Muscle of arm (tissue), 12 donors: ENCODE results near the gene MICU2. TPM values are rescaled to one million over a fixed set of nuclear protein-coding genes. Genes with fewer than 3 reads are reported as not detected.
A peak's percentile ranks its signal among the peaks of the same experiment; 100 is the strongest.

ENCODE experiments used
- DNase-seq: peaks from one replicate; pipeline ENCODE4 v3.0.0-alpha.2; 2013
- polyA plus RNA-seq, 12 donors: library from polyadenylated mRNA; unstranded; fragments of 120-200 nt; gene quantifications; one replicate each; pipeline ENCODE4 v1.2.1, GENCODE V29; 2013; ENCODE audit not compliant: insufficient read length in 12 of 12

The MICU2 gene
- polyA plus RNA-seq, 12 donors: 54.4 to 88.3 (median 68.9) TPM; not detected in 1

DNA sequence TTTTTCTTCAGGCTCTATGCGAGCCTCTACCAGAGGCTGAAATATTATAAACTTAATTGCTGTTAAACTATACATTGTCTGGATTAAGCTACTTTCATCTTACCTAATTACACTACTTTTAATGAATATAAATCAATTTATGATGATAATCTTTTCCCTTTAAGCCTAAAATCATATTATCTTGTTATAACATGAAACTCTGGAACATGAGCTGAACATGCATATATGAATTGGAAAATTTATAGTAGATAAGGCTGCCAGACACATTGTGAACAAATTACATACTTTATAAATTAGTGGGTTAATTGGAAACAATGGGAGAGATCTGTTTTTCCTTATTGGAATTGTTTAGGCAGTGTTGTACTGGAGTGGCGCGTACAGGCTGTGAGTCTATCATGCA is 99.6 kb downstream of the MICU2 start:
- no peak for DNase-seq

DNA sequence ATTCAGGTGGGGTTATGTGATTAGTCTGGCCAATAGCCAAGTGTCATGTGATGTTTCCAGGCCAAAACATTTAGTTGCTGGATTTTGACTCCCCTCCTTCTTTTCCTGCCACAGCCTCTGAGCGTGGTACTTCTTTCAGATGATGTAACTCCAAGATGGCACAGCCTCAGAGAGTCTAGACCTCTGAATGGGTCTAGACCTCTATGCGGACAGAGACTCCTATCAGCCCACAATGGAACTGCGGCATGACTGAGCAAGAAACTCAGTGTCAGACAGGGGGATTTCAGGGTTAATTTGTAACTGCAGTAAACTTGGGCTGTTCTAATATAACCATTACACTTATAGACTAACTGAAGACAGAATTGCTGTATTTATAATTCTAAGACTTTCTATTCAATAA is 102.3 kb downstream of the MICU2 start:
- DNase-seq: no peak

DNA sequence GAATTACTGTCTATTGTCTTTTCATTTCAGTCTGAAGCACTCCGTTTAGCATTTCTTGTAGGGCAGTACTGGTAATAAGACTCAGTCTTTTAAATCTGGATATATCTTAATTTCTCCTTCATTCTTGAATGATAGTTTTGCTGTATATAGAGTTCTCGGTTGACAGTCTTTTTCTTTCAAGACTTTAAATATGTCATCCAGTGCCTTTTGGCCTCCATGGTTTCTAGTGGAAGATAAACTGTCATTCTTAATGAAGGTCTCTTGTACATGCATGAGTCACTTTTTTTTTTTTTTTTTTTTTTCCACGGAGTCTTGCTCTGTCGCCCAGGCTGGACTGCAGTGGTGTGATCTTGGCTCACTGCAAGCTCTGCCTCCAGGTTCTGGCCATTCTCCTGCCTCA is 117.6 kb downstream of the MICU2 start:
- DNase-seq: no peak

DNA sequence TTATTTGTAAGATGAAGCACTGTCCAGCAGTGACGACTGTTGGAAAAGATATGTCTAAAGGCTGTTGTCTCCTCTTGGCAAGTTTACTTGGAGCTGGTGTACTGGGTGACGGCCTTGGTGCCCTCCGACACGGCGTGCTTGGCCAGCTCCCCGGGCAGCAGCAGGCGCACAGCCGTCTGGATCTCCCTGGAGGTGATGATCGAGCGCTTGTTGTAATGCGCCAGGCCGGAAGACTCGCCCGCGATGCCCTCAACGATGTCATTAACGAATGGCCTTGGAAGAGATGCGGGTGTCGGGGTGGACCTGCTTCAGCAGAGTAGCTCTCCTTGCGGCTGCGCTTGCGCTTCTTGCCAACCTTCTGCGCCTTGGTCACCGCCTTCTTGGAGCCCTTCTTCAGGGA is 120.2 kb downstream of the MICU2 start:
- DNase-seq: no peak

DNA sequence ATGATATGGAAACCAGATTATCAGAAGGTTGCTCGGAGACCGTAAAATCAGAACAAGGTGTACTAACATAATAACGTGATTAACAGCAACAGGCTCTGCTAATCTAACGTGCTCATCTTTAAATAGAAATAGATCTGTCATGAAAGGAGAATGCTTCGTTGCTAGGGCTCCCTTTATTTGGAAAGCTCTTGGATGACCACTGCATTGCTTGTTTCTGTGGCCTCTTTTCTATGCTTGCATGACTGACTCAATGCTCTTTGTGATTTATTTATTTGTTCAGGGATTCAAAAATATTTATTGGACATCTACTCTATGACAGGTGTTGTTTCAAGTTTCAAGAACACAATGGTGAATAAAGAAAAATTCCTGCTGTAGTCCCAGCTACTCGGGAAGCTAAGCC is 122.6 kb downstream of the MICU2 start:
- no peak for DNase-seq

DNA sequence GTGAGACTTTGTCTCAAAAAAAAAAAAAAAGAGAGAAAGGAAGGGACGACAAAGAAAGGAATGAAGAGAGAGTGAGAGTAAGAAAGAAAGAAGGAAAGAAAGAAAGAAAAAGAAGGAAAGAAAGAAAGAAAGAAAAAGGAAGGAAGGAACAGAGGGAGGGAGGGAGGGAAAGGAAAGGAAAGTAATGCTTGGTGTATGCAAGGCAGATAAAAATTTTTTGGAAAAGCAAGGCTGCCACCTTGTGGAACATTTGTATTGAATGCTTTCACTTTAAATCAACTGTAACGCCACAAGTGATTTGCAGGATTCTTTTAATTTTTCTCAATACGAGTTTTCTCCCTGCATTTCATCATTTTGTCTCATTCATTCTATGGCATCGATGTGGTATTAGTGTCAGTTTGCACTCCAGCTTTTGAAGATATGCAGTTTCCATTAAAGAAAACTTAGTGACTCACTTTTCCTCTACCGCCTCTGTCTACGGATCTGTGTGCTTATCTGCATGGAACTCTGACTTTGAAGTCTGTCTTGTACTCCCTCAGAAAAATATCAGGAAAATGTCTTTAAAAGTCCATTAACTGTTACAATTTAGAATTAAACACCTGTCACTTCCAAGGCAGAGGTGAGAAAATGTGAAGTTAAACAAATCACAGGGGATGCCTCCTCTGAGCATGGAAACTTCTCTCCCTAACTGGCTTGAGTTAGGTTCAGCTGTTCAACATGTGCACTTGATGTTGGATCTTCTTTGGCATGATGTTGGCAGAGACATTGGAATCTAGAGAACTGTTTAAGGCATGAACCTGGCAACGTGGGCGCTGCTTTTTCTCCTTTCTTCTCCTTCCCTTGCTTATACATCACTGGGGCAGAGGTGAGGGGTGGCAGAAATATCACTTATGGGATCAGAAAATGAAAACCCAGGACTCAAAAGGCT is 124.8 kb downstream of the MICU2 start:
- DNase-seq: peak; percentile 79

DNA sequence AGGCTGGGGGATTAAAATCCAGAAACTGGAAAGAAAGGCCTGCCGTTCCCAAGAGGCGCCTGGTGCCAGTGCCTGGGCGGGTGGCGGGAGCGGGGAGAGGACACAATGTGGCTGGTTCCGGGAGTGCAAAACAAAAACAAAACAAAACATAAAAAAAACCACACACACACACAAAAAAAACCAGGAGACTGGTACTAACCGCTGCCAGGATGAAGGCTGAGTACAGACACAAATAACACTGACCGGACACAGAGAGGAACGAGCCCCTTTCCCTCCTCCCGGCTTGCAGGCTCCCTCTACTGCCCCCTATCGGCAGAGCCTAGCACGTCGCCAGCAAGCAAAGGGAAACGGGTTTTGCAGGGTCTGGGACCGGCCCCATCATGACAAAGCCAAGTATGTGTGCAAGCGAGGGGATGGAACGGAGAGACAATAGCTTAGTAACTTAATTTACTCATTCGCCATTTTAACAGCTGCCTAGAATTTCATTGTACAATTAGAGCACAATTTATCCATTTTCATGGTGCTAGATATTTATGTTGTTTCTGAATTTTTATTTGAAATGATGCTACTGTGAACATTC is 127.0 kb downstream of the MICU2 start:
- DNase-seq: peak; percentile 81

DNA sequence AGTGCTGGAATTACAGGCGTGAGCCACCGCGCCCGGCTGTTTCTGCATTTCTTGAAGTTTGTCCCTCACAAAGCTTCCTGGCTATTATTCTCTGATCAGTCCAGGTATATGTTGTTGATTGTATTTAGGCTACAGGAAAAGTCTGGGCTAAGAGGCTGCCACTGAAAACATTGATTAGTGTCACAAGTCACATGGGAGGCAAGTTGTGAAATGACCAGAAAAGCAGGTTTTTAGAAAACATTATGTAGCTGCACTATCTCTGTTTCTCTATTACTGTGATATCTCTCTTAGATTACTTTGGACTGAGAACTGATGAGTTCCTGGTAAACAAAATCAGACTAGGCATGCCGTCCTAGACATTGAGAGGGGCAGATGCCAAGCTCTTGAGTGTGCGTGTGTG is 128.9 kb downstream of the MICU2 start:
- no peak for DNase-seq

DNA sequence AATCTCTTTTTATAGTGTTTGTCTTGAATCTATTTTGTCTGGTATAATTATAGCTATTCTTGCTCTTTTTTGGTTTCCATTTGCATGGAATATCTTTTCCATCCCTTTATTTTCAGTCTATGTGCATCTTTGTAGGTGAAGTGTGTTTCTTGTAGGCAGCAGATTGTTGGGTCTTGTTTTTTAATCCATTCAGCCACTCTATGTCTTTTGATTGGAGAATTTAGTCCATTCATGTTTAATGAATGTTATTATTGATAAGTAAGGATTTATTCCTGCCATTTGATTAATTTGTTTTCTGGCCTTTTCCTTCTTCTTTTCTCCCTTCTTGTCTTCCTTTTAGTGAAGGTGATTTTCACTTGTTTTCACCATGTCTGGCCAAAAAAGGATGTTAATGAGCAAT is 133.2 kb downstream of the MICU2 start:
- DNase-seq: no peak

DNA sequence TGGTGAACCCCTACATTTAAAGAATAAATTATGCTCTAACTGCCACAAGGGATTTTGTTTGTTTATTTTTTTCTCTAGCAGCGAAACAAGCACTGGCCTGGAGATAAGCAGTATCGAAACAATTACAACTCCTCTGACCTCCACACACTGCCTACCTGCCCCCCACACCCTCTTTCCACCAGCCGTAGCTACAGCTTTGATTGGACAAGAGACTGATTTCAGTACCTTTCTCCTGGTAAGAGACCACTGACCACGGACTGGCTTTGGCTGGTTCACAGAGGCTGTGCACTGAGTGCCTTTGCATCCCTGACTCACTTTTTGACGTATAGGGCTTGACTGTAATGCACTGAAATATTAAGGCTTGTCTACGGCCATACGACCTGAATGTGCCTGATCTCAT is 137.4 kb downstream of the MICU2 start:
- DNase-seq: no peak

DNA sequence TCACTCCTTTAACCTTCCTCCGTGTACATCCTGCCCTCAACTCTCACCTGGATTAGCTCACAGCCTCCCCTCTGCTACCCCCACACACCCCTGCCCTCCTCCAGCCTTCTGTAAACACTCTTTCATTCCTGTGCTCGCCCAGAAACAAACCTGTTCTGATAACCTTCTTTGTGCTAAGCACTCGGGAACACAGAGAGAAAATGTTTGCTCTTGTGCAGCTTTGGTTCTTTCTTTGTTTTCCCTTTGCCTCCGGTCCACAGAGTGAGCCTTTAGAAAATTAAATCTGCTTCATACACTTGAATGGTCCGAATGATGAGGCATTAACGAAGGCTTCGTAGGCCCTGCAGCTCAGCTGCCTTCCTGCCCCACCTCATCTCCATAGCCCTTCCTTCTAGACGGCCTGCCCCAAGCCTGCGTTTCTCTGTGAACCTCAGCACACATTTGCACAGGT is 138.2 kb downstream of the MICU2 start:
- no peak for DNase-seq

DNA sequence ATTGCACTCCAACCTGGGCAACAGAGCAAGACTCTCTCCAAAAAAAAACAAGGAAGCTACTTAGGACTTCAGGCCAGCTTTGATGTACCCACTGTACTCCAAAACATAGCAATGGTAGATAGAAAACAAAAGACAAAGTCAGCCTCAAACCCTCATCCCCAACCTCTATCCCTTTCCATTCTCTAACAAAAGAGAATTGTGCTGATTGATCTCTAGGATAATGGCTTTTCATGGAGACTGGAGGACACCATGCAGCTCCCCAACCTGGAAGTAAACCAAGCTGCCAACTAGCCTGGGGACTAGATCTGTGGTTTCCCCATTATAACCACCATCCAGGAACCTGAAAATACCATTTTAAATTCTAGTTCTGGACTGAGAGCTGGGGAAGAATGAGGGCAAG is 140.5 kb downstream of the MICU2 start:
- DNase-seq: no peak

DNA sequence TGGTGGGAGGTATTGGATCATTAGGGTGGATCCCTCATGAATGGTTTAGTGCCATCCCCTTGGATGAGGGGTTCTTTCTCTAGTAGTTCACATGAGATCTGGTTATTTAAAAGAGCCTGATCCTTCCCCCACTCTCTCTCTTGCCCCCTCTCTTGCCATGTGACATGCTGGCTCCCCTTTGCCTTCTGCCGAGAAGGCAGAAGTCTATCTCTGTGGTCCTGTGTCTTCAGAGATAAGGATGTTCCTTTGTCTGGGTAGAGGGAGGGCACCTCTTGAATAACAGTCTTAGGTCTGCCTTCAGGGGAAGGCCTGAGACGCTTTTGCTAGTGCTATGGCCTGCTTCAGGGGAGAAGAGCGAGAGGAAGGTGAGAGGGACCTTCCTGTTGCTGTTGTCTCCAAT is 142.8 kb downstream of the MICU2 start:
- no peak for DNase-seq

DNA sequence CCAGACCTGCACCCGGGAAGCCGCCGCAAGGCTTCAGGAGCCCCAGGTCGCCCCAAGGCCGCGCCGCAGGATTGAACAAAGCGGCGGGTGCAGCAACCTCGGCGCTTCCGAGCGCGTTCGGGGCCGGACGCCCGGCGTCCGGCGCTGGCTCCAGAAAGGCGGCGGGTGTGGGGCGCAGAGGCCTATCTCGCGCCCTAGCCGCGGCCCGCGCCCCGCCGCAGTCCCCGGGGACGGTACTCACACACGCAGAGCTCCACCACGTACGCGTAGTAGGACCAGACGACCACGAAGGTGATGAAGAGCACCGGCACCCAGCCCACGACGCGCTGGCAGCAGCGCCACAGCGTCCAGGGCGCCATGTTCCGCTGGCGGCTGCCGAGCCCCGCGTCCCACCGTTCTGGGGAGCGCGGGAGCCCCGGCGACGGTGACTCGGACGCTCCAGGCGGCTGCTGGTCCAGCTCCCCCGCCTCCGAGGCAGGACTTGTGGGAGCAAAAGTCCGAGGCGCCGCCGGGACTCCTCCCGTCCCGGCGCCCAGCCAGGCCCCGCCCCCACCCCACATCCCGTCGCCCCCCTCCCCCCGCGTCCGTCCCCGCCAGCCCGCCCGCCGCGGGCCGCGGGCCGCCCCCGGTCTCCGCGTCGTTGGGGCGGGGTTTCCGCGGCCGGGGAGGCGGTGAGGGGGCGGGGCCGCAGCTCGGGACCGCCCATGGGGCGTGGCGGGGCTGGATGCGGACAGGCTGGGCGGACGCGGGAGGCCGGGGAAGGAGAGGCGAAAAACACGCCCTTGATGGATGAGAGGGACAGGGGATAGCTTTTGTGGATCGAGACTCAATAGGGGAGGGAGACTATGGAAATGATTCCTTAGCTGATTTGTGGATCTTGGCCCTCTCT is 144.9 kb downstream of the MICU2 start, which contains the start of gene ZDHHC20:
Gene ZDHHC20, minus strand, starts transcription at position 491 of the 889 bp plus-strand sequence. Its CDS starts 132 bp downstream, at position 359.
- peak; percentile 86 for DNase-seq

DNA sequence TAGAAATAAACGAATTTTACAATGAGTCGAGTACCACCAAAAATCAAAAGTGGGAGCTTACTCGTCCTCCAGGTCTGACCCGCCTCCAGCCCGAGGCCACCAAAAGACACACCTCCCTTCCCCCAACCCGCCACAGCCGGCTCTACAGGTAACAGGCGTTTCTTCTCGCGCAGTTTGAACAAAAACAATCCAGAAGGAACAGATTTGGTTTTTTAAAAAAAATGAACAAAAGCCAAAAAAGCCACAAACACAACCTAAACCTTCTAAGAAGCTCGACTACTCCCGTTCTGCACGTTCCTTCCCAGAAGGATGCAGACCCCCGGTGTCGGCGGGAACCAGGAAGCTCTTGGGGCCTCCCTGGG is 145.5 kb downstream of the MICU2 start:
- DNase-seq: peak; percentile 18

DNA sequence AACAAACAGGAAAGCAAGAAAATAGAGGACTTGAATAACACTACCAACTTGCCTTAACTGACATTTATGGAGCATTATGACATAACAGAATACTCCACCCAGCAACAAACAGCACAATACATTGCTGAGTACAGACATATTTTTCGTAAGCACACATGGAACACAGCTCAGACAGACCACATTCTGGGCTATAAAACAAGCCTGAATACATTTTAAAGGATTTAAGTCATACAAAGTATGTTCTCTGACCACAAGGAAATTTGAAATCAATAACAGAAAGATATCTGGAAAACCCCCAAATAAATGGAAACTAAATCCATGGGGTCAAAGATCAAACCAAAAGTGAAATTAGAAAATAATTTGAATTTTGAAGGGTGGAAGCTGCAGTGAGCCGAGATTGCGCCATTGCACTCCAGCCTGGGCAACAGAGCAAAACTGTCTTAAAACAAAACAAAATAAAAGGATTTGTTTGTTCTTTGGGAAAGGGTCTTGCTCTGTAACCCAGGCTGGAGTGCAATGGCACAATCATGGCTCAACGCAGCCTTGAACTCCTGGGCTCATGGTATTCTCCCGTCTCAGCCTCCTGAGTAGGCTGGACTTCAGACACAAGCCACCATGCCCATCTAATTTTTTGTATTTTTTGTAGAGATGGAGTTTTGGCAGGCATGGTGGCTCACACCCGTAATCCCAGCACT is 150.4 kb downstream of the MICU2 start:
- DNase-seq: no peak

DNA sequence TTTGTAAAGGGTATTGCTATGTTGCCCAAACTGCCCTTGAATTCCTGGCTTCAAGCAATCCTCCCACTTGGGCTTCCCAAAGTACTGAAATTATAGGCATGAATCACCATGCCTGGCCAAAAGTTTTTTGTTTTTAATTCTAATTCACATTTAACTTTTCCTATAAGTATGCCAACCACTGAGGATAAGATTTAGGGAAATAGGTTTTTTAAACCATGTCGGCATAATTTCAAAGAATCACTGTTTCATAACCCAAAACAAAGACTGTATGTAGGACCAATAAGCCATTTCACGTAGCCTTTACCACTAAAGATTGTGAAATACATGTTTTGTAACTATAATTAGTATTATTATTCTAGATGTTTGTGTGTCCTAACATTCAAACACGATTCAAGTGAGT is 153.0 kb downstream of the MICU2 start:
- no peak for DNase-seq

DNA sequence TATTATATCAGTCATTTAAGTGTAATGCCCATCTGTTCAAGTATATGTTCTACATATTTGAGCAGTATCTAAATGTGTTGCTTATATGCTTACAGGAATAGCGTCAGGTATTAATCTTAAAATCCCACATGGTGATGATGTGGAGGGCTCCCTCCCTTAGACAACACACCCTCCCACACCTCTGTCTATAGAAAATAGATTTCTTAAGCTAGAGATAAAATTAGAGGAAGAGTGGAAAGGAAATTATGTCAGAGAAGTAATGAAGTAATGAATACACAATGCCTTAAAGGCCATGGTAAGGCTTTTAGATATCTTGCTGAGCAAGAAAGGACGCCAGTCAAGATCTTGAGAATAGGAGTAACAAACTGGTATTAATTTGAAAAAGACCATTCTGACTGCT is 157.3 kb downstream of the MICU2 start:
- DNase-seq: no peak

DNA sequence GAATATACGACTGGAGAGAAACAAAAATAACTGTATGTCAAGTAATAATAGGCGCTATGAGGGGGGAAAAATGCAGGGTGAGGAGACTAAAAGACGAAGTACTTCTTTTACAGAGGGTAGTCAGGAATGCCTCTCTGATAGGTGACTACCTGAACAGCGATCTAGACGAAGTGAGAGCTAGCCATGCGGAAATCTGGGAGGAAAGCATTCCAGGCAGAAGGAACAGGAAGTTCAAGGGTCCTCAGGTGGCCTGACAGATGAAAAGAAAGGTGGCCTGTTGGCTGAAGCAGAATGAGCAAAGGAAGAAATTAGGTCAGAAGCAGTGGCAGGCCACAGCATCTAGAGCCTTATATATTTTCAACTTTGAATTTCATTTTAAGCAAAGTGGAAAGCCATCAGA is 158.2 kb downstream of the MICU2 start:
- no peak for DNase-seq

DNA sequence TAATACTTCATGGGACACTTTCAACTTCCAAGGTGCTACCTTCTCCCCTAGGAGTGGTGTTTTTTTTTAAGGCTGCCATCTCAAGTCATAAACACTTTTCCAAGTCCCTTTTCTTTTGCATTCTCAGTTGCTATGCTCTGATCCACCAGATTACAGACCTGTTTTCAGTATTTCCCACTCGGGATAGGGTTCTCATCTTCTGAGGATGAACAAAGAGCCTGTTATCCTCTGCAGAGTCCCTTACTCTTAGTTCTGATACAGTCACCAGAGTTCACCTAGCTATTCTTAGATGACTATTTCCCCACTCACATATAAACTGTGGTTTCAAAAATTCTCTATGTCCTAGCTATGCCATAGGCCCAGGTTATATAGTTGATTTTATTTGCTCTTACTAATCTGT is 160.8 kb downstream of the MICU2 start:
- no peak for DNase-seq
